IPS-11a (cell line): ENCODE data around the gene CACNA1B.

Experiments
- H3K4me3 ChIP-seq: one replicate; pipeline ENCODE4 v1.5.1; 2013; ENCODE audit warnings: low read depth, low read length, control low read depth

The CACNA1B gene

DNA sequence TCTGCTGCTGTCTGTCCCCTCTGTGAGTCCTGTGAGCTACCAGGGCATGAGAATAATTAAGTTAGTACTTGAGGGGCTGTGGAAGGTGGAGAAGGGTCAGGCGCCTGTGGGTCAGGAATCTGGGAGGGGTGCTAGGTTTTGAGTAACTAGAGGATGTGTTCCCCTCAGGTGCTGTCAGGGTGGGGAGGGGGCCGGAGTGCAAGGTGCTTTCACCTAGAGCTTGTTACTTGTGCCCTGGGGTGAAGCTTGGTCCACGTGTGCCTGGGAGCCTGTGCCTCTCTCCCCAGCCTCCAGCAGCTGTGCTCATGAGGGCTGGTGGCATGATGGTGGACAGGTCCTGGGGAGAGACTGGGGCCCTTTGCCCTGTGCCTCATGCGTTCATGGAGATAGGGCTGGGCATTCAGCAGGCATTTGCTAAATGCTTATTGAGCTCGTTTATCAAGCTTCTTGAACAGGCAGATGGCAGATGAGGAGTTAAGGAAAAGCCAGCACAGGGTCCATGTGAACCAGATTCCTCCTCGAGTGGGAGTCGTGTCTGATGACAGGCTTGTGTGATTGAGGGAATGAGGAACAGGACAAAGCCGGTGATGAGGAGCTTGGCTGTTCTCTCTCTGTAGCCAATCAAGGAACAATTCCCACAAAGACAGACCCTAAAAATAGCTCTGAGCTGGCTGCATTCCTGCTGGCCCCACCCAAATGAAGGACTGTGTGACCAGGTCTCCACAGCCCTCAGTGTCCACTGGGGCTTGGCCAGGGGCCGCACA lies 40.9 kb downstream of the CACNA1B start:
- no peak overlapping the region for H3K4me3 ChIP-seq

DNA sequence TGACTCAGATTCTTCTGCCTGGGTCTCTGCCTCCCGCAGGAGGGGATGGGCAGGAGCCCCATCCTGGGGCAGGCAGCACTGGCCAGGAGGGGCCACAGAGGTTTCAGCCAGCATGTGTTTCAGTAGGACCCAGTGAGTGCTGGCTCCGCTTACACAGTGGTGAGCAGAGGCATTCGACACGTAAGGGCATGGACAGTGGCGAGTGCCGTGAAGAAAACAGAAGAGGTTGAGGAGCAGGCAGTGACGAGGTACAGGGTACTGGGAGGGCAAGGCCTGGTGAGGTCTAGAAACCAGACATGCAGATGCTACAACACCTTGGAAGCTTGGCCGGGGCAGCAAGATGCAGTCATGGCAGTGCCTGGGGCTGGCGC lies 41.5 kb downstream of the CACNA1B start:
- no peak overlapping the region for H3K4me3 ChIP-seq

DNA sequence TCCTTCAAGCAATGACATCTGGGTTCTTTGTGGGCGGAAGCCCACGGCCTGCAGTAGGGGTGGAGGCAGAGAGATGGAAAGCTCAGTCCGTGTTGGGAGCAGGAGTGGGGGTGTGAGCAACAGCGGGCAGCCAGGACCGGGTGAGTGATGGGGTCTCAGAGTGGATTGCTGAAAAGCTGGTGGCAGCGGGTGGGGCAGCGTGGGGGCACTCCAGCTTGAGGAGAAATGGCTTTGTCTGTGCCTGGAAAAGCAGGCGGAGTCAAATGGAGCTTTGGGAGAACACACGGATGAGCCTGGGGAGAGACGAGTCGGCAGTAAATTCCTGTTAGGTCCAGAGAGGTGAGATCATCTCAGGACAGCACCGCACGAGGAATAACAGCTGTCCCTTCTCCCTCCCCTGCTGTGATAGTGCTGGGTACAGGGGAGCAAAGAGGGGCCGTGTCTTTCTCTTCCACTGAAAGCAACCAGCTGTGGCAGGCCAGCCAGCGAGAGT lies 42.1 kb downstream of the CACNA1B start:
- no peak overlapping the region for H3K4me3 ChIP-seq

DNA sequence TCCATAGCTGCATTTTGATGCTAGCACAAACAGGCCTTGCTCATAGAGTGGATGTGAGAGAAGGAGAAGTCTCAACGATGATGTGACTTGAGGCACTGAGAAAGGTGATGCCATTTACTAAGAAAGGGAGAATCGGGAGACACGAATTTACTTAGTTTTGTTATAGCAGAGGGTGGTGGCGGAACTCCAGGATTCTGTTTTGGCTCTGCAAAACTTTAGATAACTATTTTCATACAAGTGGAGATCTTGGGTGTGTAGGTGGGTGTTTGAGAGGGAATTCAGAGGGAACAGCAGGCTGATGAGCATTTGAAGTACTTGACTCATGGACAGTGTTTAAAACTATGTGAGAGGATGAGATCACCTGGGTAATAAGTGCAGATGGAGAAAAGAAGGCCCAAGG lies 43.2 kb downstream of the CACNA1B start:
- H3K4me3 ChIP-seq: no peak overlapping the region

DNA sequence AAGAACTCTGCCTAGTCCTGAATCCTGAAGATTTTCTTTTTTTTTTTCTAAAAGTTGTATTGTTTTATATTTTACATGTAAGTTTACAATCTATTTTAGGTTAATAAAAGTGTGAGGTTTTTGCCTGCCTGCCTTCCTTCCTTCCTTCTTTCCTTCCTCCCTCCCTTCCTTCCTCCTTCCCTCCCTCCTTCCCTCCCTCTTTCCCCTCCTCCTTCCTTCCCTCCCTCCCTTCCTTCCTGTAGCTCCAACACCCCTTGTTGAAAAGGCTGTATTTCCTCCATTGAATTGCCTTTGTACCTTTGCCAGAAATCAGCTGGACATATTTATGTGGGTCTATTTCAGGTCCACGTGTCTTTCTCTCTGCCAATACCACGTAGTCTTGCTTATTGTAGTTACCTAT lies 46.6 kb downstream of the CACNA1B start:
- H3K4me3 ChIP-seq: no peak overlapping the region

DNA sequence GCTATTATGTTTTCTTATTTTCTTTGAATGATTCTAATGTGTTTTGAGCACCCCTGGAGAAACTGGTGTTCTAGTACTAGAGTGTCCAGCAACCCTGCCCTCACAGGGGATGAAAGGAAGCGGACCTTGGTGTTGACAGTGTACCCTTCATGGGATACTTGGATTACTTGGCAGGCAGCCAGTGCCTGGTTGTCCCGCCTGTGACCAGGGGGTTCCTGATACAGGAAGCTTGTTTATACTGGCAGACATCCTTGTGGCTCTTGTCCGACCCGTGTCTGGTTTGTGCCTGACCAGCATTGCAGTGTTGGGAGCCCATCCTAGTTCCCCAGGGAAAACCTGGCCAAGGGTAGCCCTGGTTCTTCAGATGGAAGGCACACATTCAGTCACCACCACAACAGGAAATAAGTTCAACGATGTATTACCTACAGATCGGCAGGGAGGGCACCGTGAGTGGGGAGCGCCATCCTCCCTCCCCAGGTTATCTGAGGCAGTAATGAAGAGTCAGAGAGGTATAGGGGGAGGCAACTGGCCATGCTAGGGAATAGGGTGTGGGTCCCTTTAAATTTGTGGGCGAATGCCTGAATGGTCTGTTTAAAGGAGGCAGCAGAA lies 47.3 kb downstream of the CACNA1B start:
- H3K4me3 ChIP-seq: no peak overlapping the region

DNA sequence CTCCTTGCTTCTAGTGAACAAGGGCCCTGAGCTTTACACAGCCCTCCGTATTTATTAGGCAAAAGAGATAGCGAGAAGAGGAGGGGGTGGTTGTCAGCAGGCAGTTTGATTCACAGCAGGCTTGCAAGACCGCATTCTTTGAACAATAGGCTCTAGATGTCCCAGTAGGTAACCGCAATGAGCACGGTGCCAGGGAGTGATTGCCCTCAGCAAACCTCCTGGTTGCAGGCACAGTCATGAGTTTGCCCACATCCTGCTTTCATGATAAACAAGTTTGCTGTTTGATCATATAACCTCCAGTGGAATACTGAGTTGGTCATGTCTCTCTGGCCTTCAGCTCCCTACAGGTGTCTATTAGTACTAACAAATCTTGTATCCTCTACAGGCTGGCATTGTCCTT lies 66.1 kb downstream of the CACNA1B start:
- no peak overlapping the region for H3K4me3 ChIP-seq

DNA sequence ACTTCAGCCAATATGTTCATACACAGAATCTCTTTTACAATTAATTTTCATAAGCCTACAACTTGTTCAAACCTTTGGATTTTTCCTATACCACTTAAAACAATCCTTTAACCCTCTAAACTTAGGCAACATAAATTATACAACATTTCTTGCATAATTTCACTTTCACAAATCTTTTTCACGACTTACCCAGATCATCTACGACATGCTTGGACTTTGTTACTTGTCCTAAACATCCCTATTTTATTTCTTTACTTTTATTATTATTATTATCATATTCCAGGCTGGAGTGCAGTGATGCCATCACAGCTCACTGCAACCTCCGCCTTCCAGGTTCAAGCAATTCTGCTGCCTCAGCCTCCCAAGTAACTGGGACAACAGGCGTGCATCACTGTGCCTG lies 68.0 kb downstream of the CACNA1B start:
- H3K4me3 ChIP-seq: no peak overlapping the region

DNA sequence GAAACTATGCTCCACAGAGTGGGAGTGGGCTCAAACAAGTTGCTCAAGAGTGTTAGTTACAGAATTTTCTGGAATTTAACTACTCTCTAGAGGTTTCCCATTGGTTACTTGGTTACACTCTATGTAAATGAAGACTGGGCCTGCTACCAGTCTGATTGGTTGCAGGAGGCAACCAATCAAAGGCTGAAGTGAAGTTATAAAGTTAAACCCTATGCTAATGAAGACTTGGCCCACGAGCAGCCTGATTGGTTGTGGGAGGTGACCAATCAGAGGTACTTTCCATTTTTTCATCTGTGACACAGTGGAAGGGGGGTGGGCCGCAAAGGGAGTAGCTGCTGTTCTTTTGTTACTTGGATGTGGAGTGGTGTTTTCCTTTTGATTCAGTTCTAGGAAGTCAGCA lies 69.4 kb downstream of the CACNA1B start:
- H3K4me3 ChIP-seq: no peak overlapping the region

DNA sequence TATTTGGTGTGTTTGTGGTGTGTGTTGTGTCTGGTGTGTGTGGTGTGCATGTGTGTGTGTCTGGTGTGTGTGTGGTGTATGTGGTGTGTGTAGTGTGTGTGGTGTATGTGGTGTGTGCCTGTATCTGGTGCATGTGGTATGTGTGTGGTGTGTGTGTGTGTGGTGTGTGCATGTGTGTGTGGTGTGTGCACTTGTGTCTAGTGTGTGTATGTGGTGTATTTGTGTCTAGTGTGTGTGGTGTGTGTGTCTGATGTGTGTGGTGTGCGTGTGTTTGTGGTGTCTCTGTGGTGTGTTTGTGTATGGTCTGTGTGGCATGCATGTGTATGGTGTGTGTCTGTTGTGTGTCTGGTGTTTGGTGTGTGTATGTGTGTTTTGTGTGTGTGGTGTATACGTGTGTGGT lies 71.1 kb downstream of the CACNA1B start:
- no peak overlapping the region for H3K4me3 ChIP-seq

DNA sequence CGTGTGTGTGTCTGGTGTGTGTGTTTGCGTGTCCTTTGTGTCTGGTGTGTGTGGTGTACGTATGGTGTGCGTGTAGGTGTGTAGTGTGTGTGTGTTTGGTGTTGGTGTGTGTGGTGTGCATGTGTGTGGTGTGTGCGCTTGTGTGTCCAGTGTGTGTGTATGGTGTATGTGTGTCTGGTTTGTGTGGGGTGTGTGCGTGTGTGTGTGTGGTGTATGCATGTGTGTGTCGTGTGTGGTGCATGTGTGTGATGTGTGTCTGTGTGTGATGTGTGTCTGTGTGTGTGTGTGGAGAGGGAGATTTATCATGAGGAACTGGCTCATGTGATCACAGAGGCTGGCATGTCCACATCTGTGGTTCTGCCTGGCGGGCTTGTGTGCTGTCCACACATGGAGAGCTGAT lies 71.7 kb downstream of the CACNA1B start:
- no peak overlapping the region for H3K4me3 ChIP-seq

DNA sequence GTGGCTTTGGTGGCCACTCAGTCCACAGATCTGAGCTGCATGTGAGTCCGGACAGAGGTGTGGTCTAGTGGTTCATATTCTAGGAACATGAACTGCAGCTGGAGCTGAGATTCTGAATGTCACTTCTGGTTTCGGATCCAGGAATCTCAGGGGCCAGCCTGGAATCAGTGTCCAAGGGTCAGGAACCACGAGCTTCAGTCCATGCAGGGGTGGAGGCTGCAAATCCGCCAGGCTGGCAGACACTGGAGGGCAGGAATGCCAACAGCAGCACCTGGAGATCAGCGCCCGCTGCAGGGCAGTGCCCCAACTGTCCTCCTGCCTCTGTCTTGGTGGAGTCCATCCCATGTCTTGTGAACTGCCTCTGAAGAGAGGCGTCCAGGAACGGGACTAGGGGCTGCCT lies 73.5 kb downstream of the CACNA1B start:
- H3K4me3 ChIP-seq: no peak overlapping the region

DNA sequence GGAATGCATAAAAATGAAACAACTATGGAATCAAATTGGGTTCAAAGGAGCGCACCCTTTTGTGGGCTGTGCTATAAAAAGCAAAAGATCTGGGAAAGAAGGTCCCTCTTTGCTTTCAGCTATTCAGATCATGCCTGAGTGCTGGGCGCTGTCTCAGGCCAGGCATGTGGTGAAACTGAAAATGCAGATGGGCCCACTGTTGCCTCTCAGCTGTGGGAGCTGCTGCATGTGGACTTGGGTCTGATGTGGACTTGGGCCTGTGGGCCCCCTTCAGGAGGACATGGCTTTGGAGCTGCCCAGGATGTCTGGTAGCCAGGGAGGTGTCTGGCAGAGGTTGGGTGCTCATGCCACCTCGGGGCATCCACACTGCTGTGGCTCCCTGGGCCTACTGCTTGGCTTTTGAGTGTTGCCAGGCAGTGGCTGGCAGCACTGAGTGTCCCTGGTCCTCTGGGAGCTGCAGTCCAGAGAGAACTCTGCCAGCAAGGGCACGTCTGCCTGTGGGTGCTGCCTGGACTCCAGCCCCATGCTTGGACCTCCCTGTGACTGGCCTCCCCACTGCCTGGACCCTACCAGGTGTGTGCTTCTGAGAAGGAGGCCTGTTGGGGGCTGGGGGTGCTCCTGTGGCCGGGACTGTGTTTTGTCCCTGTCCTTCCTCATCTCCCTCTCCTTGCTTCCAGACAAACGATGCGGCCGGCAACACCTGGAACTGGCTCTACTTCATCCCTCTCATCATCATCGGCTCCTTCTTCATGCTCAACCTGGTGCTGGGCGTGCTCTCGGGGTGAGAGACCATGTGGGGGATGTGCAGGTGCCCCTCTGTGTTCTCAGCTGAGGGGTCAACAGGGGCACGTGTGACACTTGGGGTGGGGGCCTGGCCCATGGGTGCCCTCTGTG lies 74.3 kb downstream of the CACNA1B start:
- no peak overlapping the region for H3K4me3 ChIP-seq

DNA sequence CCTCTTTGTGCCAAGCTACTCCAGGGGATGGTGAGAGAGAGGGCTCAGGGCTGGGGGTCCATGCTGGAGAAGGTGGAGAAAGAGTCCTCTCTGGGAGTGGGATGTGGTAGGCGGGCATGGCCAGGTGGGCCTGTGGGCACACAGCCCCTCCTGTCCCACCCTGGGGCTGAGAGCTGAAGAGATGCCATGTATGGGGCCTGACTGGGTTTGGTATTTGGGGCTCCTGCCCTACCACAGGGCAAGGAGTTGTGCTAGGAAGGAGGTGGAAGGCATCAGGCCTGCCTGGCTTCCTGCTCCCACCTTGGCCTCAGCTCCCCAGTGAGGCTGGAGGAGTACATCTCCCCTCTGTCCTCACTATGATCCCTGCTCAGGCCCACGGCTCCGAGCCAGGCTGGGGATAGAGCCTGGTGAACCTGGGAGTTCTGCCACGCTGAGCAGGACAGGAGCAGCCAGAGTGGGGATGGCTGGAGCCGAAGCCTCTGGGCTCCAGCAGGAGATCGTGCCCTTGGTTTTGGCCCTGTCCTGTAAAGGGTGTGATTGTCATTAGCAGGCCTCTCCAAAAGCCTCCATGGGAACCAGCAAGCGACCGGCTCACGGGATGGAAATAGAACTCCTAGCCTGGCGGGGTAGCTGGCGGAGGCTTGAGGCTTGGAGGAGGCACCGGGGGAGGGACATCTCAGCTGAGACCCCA lies 75.5 kb downstream of the CACNA1B start:
- H3K4me3 ChIP-seq: no peak overlapping the region

DNA sequence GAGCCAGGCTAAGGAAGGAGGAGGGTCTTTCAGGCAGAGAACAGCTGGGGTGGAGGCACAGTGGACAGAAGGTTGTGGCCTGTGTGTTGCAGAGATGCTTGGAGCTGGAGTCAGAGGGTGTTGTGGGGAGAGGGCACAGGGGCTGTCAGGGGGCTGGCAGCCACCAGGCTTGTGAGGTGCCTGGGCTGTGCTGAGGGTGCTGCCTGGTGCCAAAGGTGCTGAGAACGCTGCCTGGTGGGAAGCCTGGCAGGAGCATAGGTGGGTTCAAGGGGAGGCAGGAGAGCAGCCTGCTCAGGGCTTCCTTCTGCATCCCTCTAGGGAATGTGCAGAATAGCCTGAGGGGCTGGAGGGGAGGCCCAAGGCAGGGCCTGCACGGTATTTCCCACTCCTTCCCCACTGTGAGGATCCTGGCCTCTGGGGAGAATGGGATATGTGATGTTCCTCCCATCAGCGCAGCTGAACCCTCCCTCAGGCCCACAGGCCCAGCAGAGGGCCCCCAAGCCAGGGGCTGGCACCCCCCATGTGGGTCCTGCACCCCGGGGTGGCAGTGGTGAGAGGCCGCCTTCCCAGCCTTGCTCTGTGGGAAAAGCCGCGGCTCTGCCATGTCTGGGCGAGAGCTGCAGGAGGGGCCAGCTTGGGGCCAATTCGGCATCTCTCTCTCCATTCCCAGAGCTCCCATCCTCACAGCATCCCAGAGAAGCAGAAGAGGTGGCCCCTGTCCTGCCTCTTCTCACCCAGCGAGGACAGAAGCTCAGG lies 76.3 kb downstream of the CACNA1B start:
- no peak overlapping the region for H3K4me3 ChIP-seq

DNA sequence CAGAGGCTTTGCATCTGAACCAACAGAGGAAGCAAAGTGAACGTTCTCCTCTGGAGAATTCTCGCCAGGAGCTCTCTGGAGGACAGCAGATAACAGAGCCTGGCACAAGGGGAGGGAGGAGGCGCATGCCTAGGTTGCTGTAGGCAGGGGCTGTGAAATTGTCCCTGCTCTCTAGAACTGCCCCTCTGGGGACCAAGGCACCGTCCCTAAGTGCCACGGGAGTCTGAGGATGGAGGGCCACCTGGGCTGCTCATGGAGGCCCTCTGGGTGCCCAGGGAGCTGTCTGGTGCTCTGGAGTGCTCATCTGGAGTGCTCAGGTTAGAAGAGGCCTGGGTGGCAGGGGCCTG lies 77.6 kb downstream of the CACNA1B start:
- H3K4me3 ChIP-seq: no peak overlapping the region

DNA sequence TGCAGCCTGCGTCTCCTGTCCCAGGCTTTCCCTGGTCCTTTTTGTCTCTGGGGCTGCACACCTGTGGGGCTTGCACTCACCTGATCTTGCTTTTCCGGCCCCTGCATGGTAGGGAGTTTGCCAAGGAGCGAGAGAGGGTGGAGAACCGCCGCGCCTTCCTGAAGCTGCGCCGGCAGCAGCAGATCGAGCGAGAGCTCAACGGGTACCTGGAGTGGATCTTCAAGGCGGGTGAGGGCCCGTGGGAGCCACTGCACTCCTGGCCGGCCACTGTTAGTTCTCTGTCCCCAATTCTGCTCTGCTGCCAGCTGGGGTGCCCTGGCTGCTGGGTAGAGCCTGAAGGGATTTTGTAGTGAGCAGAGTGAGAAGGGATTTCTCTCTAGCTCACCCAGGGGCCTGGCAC lies 78.0 kb downstream of the CACNA1B start:
- no peak overlapping the region for H3K4me3 ChIP-seq

DNA sequence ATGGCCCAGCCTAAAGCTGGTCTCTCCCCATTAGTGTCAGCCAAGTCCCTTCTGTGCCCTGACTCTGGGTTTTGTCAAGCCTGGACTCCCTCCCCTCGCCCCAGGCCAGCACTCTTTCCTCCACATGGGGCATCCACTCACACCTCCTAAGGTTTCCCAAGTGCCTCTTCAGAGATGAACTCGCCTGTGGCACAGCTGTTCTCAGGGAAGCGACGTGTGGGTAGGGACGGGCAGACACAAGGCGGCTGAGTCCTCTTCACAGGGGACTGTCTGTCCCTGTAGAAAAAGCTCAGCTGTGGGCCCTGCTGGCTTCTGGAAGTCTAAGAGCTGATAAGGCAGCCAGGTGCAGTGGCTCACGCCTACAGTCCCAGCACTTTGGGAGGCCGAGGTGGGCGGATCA lies 78.5 kb downstream of the CACNA1B start:
- H3K4me3 ChIP-seq: no peak overlapping the region

DNA sequence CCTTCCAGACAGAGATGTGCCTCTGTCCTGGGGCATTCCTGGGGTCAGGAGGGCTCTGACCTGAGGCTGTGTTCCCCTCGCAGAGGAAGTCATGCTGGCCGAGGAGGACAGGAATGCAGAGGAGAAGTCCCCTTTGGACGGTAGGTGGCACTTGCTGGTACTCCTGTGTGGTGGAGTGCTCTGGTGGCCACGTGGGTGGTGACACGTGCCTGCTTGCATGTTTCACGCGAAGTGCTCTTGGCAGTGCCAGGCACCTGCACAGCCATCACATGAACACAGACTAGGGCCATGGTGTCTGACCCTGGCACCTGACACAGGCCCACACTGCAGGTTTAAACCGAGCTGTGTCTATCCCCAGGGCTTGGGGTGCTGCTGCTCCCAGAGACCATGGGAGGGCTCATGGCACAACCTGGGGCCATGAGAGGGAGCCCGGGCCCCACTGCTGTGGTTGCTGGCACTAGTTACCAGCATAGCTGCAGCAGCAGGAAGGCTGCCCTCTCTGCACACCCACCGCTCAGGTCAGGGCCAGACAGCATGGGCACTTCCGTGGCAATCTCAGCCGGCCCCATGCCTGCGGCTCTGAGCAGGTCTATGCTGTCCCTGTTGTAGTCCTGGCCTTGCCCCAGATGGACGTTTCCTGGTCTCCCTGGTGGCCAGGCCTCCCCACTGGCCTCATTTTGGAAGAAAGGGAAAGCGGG lies 79.3 kb downstream of the CACNA1B start:
- no peak overlapping the region for H3K4me3 ChIP-seq
